Measurements from ENCODE around the gene PNKD. TPM values are rescaled to one million over a fixed set of nuclear protein-coding genes. Genes with fewer than 3 reads are reported as not detected.
A peak's percentile ranks its signal among the peaks of the same experiment; 100 is the strongest.

The PNKD gene
- polyA plus RNA-seq, 2 of the 4 experiments (the other 2 are of a cell fraction), result 46.2 to 51.7 TPM

- TF ChIP-seq HMGXB4 (CRISPR knock-in tag; IDR thresholded peaks at IDR 0.05; ENCODE audit: borderline replicate concordance), result no peak; the same call in 1 of the 2 replicates
- TF ChIP-seq MYC (IDR thresholded peaks at IDR 0.05; ENCODE audit: borderline replicate concordance, low read length), result no peak; the same call in 1 of the 2 replicates
- peak; percentile 38; the same call in 1 of the 2 replicates for TF ChIP-seq KDM1A (IDR thresholded peaks at IDR 0.05; ENCODE audit: low read depth)
- TF ChIP-seq HES2 (IDR thresholded peaks at IDR 0.05), result no peak
- no peak for TF ChIP-seq FOSL2 (IDR thresholded peaks at IDR 0.05)
- TF ChIP-seq FOSL2 (CRISPR knock-in tag; IDR thresholded peaks at IDR 0.05), result peak; percentile 3; the same call in 1 of the 2 replicates
- no peak for TF ChIP-seq ZSCAN20 (CRISPR knock-in tag; IDR thresholded peaks at IDR 0.05)
- TF ChIP-seq CHD2 (IDR thresholded peaks at IDR 0.05; ENCODE audit: low read length, partially characterized antibody), result no peak
- TF ChIP-seq TFCP2L1 (CRISPR knock-in tag; IDR thresholded peaks at IDR 0.05), result no peak
- 0 out of 2 replicates have a peak, but pooled peaks have one; percentile 29 for TF ChIP-seq PBX3 (IDR thresholded peaks at IDR 0.05)
- TF ChIP-seq CEBPB (IDR thresholded peaks at IDR 0.05), result peak in 1 of 2 experiments; percentile 33; a peak in 1 of 4 replicates
- no peak for TF ChIP-seq PHF8 (IDR thresholded peaks at IDR 0.05; ENCODE audit: borderline replicate concordance, low read depth)
- no peak; the same call in 1 of the 2 replicates for TF ChIP-seq GATA3 (IDR thresholded peaks at IDR 0.05; ENCODE audit: borderline replicate concordance)
- TF ChIP-seq FOSB (CRISPR knock-in tag; IDR thresholded peaks at IDR 0.05), result no peak
- no peak for TF ChIP-seq ZFP36 (IDR thresholded peaks at IDR 0.05; ENCODE audit: borderline replicate concordance, partially characterized antibody)
- TF ChIP-seq SMC3 (IDR thresholded peaks at IDR 0.05), result peak; percentile 91
- peak; percentile 89 for TF ChIP-seq CTCF (IDR thresholded peaks at IDR 0.05)
- no peak for TF ChIP-seq MAFK (IDR thresholded peaks at IDR 0.05; ENCODE audit: partially characterized antibody)
- TF ChIP-seq HDAC2 (IDR thresholded peaks at IDR 0.05), result no peak
- 0 out of 2 replicates have a peak, but pooled peaks have one; percentile 4 for TF ChIP-seq ESRRA (IDR thresholded peaks at IDR 0.05; ENCODE audit: borderline replicate concordance, low read length)
- no peak for TF ChIP-seq NPAS2 (CRISPR knock-in tag; IDR thresholded peaks at IDR 0.05; ENCODE audit: borderline replicate concordance)
- TF ChIP-seq ZNF302 (CRISPR knock-in tag; IDR thresholded peaks at IDR 0.05), result no peak
- no peak for TF ChIP-seq RFX5 (IDR thresholded peaks at IDR 0.05)
- no peak for TF ChIP-seq ATOH8 (CRISPR knock-in tag; IDR thresholded peaks at IDR 0.05; ENCODE audit: low read depth)
- no peak for TF ChIP-seq REST (IDR thresholded peaks at IDR 0.05)
- no peak for TF ChIP-seq EHF (CRISPR knock-in tag; IDR thresholded peaks at IDR 0.05)
- no peak for TF ChIP-seq RARB (CRISPR knock-in tag; IDR thresholded peaks at IDR 0.05)
- TF ChIP-seq KDM5A (IDR thresholded peaks at IDR 0.05), result no peak
- TF ChIP-seq CBX8 (IDR thresholded peaks at IDR 0.05), result no peak
- TF ChIP-seq HOXB5 (CRISPR knock-in tag; IDR thresholded peaks at IDR 0.05), result no peak
- no peak; the same call in none of the 2 replicates for TF ChIP-seq POLR2A (IDR thresholded peaks at IDR 0.05; ENCODE audit: low read length)
- TF ChIP-seq FOXS1 (CRISPR knock-in tag; IDR thresholded peaks at IDR 0.05), result no peak
Observed at GRCh38 chr2:218395826-218396687, 125.7 kb downstream of the PNKD start (continued).
